Spleen (tissue), 11 donors: Measurements from ENCODE around the gene LRP1B. TPM values are rescaled to one million over a fixed set of nuclear protein-coding genes. Genes with fewer than 3 reads are reported as not detected.

ENCODE experiments used
- DNase-seq: peaks from one replicate; pipeline ENCODE4 v3.0.0-alpha.2; 2020
- H3K27ac ChIP-seq, 8 donors: fragments of 200-600 bp; sonication (generic) in 7 of 8; 1 replicate in 4 of 8; 2 replicates in 4 of 8; pipeline versions ENCODE4 v1.5.0 to v1.8.0; 2016 to 2021; ENCODE audit warnings: inconsistent platforms in 4 of 8, mild to moderate bottlenecking in 4 of 8, moderate library complexity in 1 of 8
- H3K27me3 ChIP-seq, 7 donors: fragments of 200-600 bp; sonication (generic) in 6 of 7; replicated peaks in 1 of 7; 1 replicate in 4 of 7; 2 replicates in 3 of 7; pipeline versions ENCODE4 v1.5.0 to v1.8.0; 2016 to 2021; ENCODE audit warnings: inconsistent platforms in 3 of 7, mild to moderate bottlenecking in 1 of 7
- H3K36me3 ChIP-seq, 6 donors: fragments of 200-600 bp; sonication (generic) in 5 of 6; 1 replicate in 4 of 6; 2 replicates in 2 of 6; pipeline versions ENCODE4 v1.5.0 to v1.8.0; 2016 to 2021; ENCODE audit warnings: inconsistent platforms in 2 of 6
- H3K4me1 ChIP-seq, 6 donors: fragments of 200-600 bp; sonication (generic) in 5 of 6; 1 replicate in 3 of 6; 2 replicates in 3 of 6; pipeline versions ENCODE4 v1.5.0 to v1.8.0; 2016 to 2021; ENCODE audit warnings: inconsistent platforms in 3 of 6
- H3K4me3 ChIP-seq, 8 donors: fragments of 200-600 bp; sonication (generic) in 7 of 8; 1 replicate in 4 of 8; 2 replicates in 4 of 8; pipeline versions ENCODE4 v1.5.0 to v1.8.0; 2016 to 2021; ENCODE audit warnings: inconsistent platforms in 4 of 8, mild to moderate bottlenecking in 4 of 8, moderate library complexity in 2 of 8
- H3K9me3 ChIP-seq, 8 donors: fragments of 200-600 bp; sonication (generic) in 7 of 8; 1 replicate in 4 of 8; 2 replicates in 4 of 8; pipeline versions ENCODE4 v1.5.0 to v1.8.0; 2016 to 2021; ENCODE audit warnings: inconsistent platforms in 4 of 8
- POLR2A ChIP-seq, 3 donors: fragments of 450-650 bp; IDR thresholded peaks; one replicate each; pipeline ENCODE4 v1.5.1; 2017; ENCODE audit warnings: antibody characterized with exemption in 3 of 3, mild to moderate bottlenecking in 1 of 3
- POLR2AphosphoS5 ChIP-seq, 3 donors: sonication (generic); formaldehyde crosslinking; IDR thresholded peaks; one replicate each; pipeline ENCODE4 v1.5.1; 2017; ENCODE audit warnings: antibody characterized with exemption in 3 of 3
- WGBS, 5 donors: extraction: QIAGEN DNeasy Blood & Tissue Kit in 3 of 5; methylation state at CpG; one replicate each; pipeline versions ENCODE4 v1.1.5 to v1.1.7; 2013 to 2018; 5-methylcytosine and 5-hydroxymethylcytosine counted together
- intact Hi-C: fragments of 100-400 bp; cut with DNase I; formaldehyde crosslinking; loops from one replicate; pipeline ENCODE4 v1.15.0; 2023; ENCODE audit warnings: low total_unique reads
- polyA plus RNA-seq, 3 donors: library from polyadenylated mRNA; stranded (reverse); fragments of 200-250 nt; gene quantifications; one replicate each; pipeline ENCODE4 v1.2.1, GENCODE V29; 2013
- total RNA-seq, 7 donors: library from RNA; depleted of rRNA in 3 of 7; stranded (reverse); fragments of >200 nt in 3 of 7; fragmentation: NEBNext Ultra II Directional in 4 of 7; extraction: Animal tissue kit (Norgen Biotek cat#: 25700) in 4 of 7; gene quantifications; one replicate each; pipeline versions ENCODE4 v1.1.0 to v1.2.1, GENCODE V29; 2016 to 2021
- TF ChIP-seq, protein P1 (sequence below), 11 experiments: fragments of 200-600 bp in 7 of 11; fragments of 450-650 bp in 4 of 11; sonication (generic) in 4 of 11; IDR thresholded peaks in 8 of 11; conservative IDR thresholded peaks in 3 of 11; 1 replicate in 7 of 11; 2 replicates in 4 of 11; pipeline versions ENCODE4 v1.4.0 to v1.8.0; 2016 to 2021; ENCODE audit warnings: antibody characterized with exemption in 11 of 11, inconsistent platforms in 4 of 11, mild to moderate bottlenecking in 1 of 11
- donor health status: healthy with polysubstance abuse.
- donor health status: DM: no; HTN: no; CAD: no; lungs with moderate emphysema.
- donor health status: DM: no; HTN: no; CAD: no.
- donor health status: Bipolar disorder and iron deficiency.
- donor health status: healthy.
- donor health status: DM: no; HTN: no; CAD: no.
- donor health status: DM: yes; HTN: yes; CAD: no.

LRP1B gene
- total and polyA plus RNA-seq, 10 donors = 0.02 to 0.85 (median 0.08) TPM; not detected in 2

DNA sequence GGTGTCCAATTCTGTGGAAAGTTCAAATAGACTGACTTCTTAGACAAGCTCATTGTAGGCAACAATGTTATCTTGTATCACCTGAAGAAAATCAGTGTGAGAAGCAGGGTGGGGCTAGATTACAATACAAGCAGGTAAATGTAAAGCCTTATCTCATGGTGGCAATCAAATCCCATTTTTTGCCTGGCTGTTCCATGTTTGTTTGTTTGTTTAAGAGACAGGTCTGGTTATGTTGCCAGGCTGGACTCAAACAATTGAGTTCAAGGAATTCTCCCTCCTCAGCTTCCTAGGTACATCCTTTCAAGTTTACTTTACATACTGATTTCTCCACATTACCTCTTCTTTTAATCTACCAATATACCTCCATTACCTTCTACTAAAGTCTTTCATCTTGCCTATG, 464.6 kb downstream of the LRP1B start:
- DNase-seq = no peak
- H3K36me3 ChIP-seq = no peaks in the 10 kb centered on the region
- H3K4me3 ChIP-seq = no peak overlapping the region
- H3K27ac ChIP-seq = no peak overlapping the region
- H3K4me1 ChIP-seq = no peaks in the 10 kb centered on the region
- no peaks in the 10 kb centered on the region for H3K27me3 ChIP-seq
- no peak for TF ChIP-seq POLR2AphosphoS5 (IDR thresholded peaks at IDR 0.05)
- TF ChIP-seq, protein P1, sequence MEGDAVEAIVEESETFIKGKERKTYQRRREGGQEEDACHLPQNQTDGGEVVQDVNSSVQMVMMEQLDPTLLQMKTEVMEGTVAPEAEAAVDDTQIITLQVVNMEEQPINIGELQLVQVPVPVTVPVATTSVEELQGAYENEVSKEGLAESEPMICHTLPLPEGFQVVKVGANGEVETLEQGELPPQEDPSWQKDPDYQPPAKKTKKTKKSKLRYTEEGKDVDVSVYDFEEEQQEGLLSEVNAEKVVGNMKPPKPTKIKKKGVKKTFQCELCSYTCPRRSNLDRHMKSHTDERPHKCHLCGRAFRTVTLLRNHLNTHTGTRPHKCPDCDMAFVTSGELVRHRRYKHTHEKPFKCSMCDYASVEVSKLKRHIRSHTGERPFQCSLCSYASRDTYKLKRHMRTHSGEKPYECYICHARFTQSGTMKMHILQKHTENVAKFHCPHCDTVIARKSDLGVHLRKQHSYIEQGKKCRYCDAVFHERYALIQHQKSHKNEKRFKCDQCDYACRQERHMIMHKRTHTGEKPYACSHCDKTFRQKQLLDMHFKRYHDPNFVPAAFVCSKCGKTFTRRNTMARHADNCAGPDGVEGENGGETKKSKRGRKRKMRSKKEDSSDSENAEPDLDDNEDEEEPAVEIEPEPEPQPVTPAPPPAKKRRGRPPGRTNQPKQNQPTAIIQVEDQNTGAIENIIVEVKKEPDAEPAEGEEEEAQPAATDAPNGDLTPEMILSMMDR (IDR thresholded peaks at IDR 0.05 in 8 of 11, conservative IDR thresholded peaks at IDR 0.05 in 3 of 11) = no peak
- no peak for TF ChIP-seq POLR2A (IDR thresholded peaks at IDR 0.05)
- peaks cover 0 to 16% (median 6%) of the 10 kb centered on the region in 8 donors for H3K9me3 ChIP-seq
- intact Hi-C loops = no loop called here

DNA sequence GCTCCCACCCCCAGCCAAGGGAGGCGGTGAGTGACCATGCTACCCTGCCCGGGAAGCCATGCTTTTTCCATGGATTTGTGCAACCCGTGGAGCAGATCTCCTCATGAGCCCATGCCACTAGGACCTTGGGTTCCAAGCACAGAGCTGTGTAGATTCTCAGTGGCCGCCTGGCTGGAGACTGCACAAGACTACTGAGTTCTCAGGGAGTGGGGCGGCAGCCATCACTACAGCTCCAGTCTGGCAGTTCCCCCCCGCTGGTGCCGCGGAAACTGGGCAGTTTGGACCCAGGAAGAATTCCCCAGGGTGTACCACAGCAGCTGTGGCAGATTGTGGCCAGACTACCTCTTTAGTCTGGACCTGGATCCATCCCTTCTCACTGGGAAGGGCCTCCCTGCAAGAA, 470.6 kb downstream of the LRP1B start:
- Histone ChIP-seq H3K36me3 (no peaks in the 10 kb centered on the region), H3K27me3 (no peaks in the 10 kb centered on the region), H3K9me3 (peaks cover 0 to 20% (median 5%) of the 10 kb centered on the region in 8 donors), H3K27ac (no peak overlapping the region), H3K4me3 (no peak overlapping the region), H3K4me1 (no peaks in the 10 kb centered on the region)
- 84 to 98% (median 90%) methylated on average over 5 to 8 of the region's 8 CpGs for WGBS, 5 donors
- TF ChIP-seq POLR2A (IDR thresholded peaks at IDR 0.05) = no peak
- TF ChIP-seq, protein P1 (IDR thresholded peaks at IDR 0.05 in 8 of 11, conservative IDR thresholded peaks at IDR 0.05 in 3 of 11) = no peak
- TF ChIP-seq POLR2AphosphoS5 (IDR thresholded peaks at IDR 0.05) = no peak
- intact Hi-C loops = no loop called here
- DNase-seq = no peak

DNA sequence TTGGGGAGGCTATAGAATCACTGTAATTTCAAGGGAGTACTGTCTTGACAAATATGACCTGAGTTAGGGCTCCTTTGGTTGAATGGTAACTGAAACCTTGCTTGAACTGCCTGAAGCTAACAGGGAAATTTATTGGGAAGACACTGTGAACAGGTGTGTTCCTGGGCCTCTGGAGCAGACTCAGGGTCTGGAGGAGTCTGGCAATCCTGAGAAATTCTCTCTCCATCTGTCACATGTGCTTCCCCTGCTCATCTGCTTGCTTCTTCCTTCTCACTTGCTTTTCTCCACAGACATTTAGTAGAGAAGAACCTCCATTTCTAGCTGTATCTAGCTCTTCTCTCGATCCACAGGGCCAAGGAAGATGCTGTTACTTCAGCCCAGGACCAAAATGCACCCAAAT, 476.5 kb downstream of the LRP1B start:
- intact Hi-C loops = no loop called here
- no peaks in the 10 kb centered on the region for H3K27me3 ChIP-seq
- TF ChIP-seq, protein P1 (IDR thresholded peaks at IDR 0.05 in 8 of 11, conservative IDR thresholded peaks at IDR 0.05 in 3 of 11) = no peak
- TF ChIP-seq POLR2AphosphoS5 (IDR thresholded peaks at IDR 0.05) = no peak
- TF ChIP-seq POLR2A (IDR thresholded peaks at IDR 0.05) = no peak
- H3K9me3 ChIP-seq = peaks cover 0 to 5% (median 0%) of the 10 kb centered on the region in 8 donors
- WGBS, 5 donors = 22 to 59% (median 38%) methylated on average over 1 of the region's 1 CpG
- no peaks in the 10 kb centered on the region for H3K36me3 ChIP-seq
- no peaks in the 10 kb centered on the region for H3K4me1 ChIP-seq
- DNase-seq = no peak
- H3K27ac ChIP-seq = no peak overlapping the region
- no peak overlapping the region for H3K4me3 ChIP-seq

DNA sequence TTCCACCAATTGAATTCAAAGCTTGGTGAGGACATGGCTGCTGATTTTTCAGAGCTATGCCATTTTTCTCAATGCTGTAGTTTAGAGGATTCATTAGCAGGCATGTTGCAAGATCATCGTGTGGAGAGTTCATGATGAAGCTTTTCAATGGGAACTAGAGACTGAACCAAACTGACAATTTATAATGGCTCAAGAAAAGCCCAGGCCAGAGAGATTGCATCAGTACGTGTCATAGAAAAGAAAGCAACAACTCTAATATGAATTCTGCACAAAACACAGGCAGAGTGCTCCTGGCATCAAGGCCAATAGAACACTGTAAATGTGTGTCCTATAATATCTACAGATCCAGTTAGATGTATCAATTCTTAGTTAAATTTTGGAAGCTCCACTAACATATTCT, 477.6 kb downstream of the LRP1B start:
- Histone ChIP-seq H3K27me3 (no peaks in the 10 kb centered on the region), H3K4me3 (no peak overlapping the region), H3K36me3 (no peaks in the 10 kb centered on the region), H3K4me1 (no peaks in the 10 kb centered on the region), H3K27ac (no peak overlapping the region), H3K9me3 (peaks cover 0 to 4% (median 0%) of the 10 kb centered on the region in 8 donors)
- intact Hi-C loops = no loop called here
- DNase-seq = no peak
- 72 to 89% (median 79%) methylated on average over 2 of the region's 2 CpGs for WGBS, 5 donors
- TF ChIP-seq, protein P1 (IDR thresholded peaks at IDR 0.05 in 8 of 11, conservative IDR thresholded peaks at IDR 0.05 in 3 of 11) = no peak
- TF ChIP-seq POLR2A (IDR thresholded peaks at IDR 0.05) (no peak), POLR2AphosphoS5 (IDR thresholded peaks at IDR 0.05) (no peak)
